Muscle layer of duodenum (tissue), 2 donors: ENCODE data around the gene CD72.
"Not testable (repeated sequence)": the region's sequence is repeated elsewhere in the genome, so short reads cannot be mapped to it uniquely, and the experiment has no call there.

Source experiments
- H3K27ac ChIP-seq: one replicate; pipeline ENCODE4 v1.7.0; 2013; ENCODE audit warnings: mild to moderate bottlenecking, low read length
- H3K27me3 ChIP-seq: one replicate; pipeline ENCODE4 v1.7.0; 2013; ENCODE audit warnings: low read depth, mild to moderate bottlenecking, control low read depth, low read length
- H3K36me3 ChIP-seq, 2 donors: one replicate each; pipeline ENCODE4 v1.7.0; 2013; ENCODE audit warnings: low read length in 2 of 2, control low read depth in 1 of 2, mild to moderate bottlenecking in 1 of 2; ENCODE audit not compliant: insufficient read depth in 2 of 2, control insufficient read depth in 1 of 2
- H3K4me1 ChIP-seq, 2 donors: one replicate each; pipeline ENCODE4 v1.7.0; 2013; ENCODE audit warnings: low read length in 2 of 2, mild to moderate bottlenecking in 2 of 2, control low read depth in 1 of 2, moderate library complexity in 1 of 2; ENCODE audit not compliant: insufficient read depth in 2 of 2, control insufficient read depth in 1 of 2
- H3K4me3 ChIP-seq, 2 donors: one replicate each; pipeline ENCODE4 v1.7.0; 2013; ENCODE audit warnings: low read length in 2 of 2, low read depth in 1 of 2, mild to moderate bottlenecking in 1 of 2
- H3K9me3 ChIP-seq, 2 donors: one replicate each; pipeline ENCODE4 v1.7.0; 2013; ENCODE audit warnings: low read length in 2 of 2, control low read depth in 1 of 2, mild to moderate bottlenecking in 1 of 2; ENCODE audit not compliant: control insufficient read depth in 1 of 2
- donor health status: healthy.

The CD72 gene

GRCh38 chr9:35603986-35604577 is 14.1 kb downstream of the CD72 start:
- Histone ChIP-seq H3K4me3 (peak overlapping the region; percentile 88 to 95), H3K36me3 (peaks cover 16 to 18% of the 10 kb centered on the region in 2 donors), H3K27me3 (no peaks in the 10 kb centered on the region), H3K27ac (peak overlapping the region; percentile 95), H3K4me1 (peaks cover 14 to 27% of the 10 kb centered on the region in 2 donors), H3K9me3 (no peaks in the 10 kb centered on the region)

- Histone ChIP-seq H3K9me3 (no peaks in the 10 kb centered on the region), H3K4me3 (peak overlapping the region; percentile 88 to 95), H3K27ac (peak overlapping the region; percentile 88)
Measured at GRCh38 chr9:35603506-35603985, 14.7 kb downstream of the CD72 start.

GRCh38 chr9:35599763-35600604 is 18.2 kb downstream of the CD72 start:
- Histone ChIP-seq H3K4me3 (no peak overlapping the region), H3K36me3 (no peaks in the 10 kb centered on the region), H3K27me3 (no peaks in the 10 kb centered on the region), H3K27ac (no peak overlapping the region), H3K9me3 (no peaks in the 10 kb centered on the region), H3K4me1 (peaks cover 9 to 10% of the 10 kb centered on the region in 2 donors)

More at GRCh38 chr9:35603506-35603985, 14.7 kb downstream of the CD72 start:
- peaks cover 11 to 13% of the 10 kb centered on the region in 2 donors for H3K36me3 ChIP-seq
- H3K27me3 ChIP-seq = no peaks in the 10 kb centered on the region
- peaks cover 14 to 27% of the 10 kb centered on the region in 2 donors for H3K4me1 ChIP-seq

- peaks cover 0 to 6% of the 10 kb centered on the region in 2 donors for H3K9me3 ChIP-seq
- no peak overlapping the region for H3K4me3 ChIP-seq
- no peaks in the 10 kb centered on the region for H3K27me3 ChIP-seq
- no peak overlapping the region for H3K27ac ChIP-seq
- H3K36me3 ChIP-seq = no peaks in the 10 kb centered on the region
- H3K4me1 ChIP-seq = peaks cover 5 to 10% of the 10 kb centered on the region in 2 donors
Measured at GRCh38 chr9:35598866-35599590, 19.2 kb downstream of the CD72 start.

GRCh38 chr9:35596907-35597306 is 21.3 kb downstream of the CD72 start:
- H3K9me3 ChIP-seq = peaks cover 0 to 15% of the 10 kb centered on the region in 2 donors
- not testable (repeated sequence) for H3K27ac ChIP-seq, H3K27me3 ChIP-seq, H3K4me1 ChIP-seq, H3K36me3 ChIP-seq, H3K4me3 ChIP-seq

GRCh38 chr9:35594471-35594870 is 23.7 kb downstream of the CD72 start:
- H3K4me3 ChIP-seq = no peak overlapping the region
- no peaks in the 10 kb centered on the region for H3K4me1 ChIP-seq
- peaks cover 0 to 15% of the 10 kb centered on the region in 2 donors for H3K9me3 ChIP-seq
- H3K27ac ChIP-seq = no peak overlapping the region
- H3K27me3 ChIP-seq = no peaks in the 10 kb centered on the region
- H3K36me3 ChIP-seq = no peaks in the 10 kb centered on the region

GRCh38 chr9:35593581-35593980 is 24.6 kb downstream of the CD72 start:
- no peaks in the 10 kb centered on the region for H3K27me3 ChIP-seq

GRCh38 chr9:35588506-35588905 is 29.7 kb downstream of the CD72 start:
- H3K4me1 ChIP-seq, H3K36me3 ChIP-seq, H3K27ac ChIP-seq, H3K4me3 ChIP-seq, H3K27me3 ChIP-seq, H3K9me3 ChIP-seq: not testable (repeated sequence)

More at GRCh38 chr9:35593581-35593980, 24.6 kb downstream of the CD72 start:
- H3K27ac ChIP-seq = no peak overlapping the region
- H3K4me1 ChIP-seq = no peaks in the 10 kb centered on the region
- H3K36me3 ChIP-seq = no peaks in the 10 kb centered on the region
- H3K4me3 ChIP-seq = no peak overlapping the region
- H3K9me3 ChIP-seq = peaks cover 0 to 15% of the 10 kb centered on the region in 2 donors

GRCh38 chr9:35584681-35585080 is 33.5 kb downstream of the CD72 start:
- H3K4me3 ChIP-seq, H3K4me1 ChIP-seq, H3K27me3 ChIP-seq, H3K27ac ChIP-seq, H3K36me3 ChIP-seq: not testable (repeated sequence)
- H3K9me3 ChIP-seq = peaks cover 0 to 12% of the 10 kb centered on the region in 2 donors

GRCh38 chr9:35583521-35583920 is 34.7 kb downstream of the CD72 start:
- not testable (repeated sequence) for H3K36me3 ChIP-seq, H3K4me3 ChIP-seq, H3K27me3 ChIP-seq, H3K27ac ChIP-seq, H3K4me1 ChIP-seq
- H3K9me3 ChIP-seq = peaks cover 0 to 12% of the 10 kb centered on the region in 2 donors

- H3K9me3 ChIP-seq, H3K4me1 ChIP-seq, H3K36me3 ChIP-seq, H3K27me3 ChIP-seq, H3K4me3 ChIP-seq, H3K27ac ChIP-seq: not testable (repeated sequence)
Measured at GRCh38 chr9:35579659-35580227, 38.5 kb downstream of the CD72 start.
